Cardiac muscle cell (in vitro differentiated cells and primary cell): ENCODE data around the gene PDPK1. TPM values are rescaled to one million over a fixed set of nuclear protein-coding genes. Genes with fewer than 3 reads are reported as not detected.
A peak's percentile ranks its signal among the peaks of the same experiment; 100 is the strongest.

Experiments
- DNase-seq, 2 donors: peaks; one replicate each; pipeline versions ENCODE4 v3.0.0 to v3.0.0-alpha.2; 2010 to 2017; ENCODE audit warnings: low read depth in 1 of 2, low spot score in 1 of 2
- H3K27ac ChIP-seq: fragments of 200-600 bp; sonication (generic); 2 replicates; pipeline ENCODE4 v1.5.1; 2016
- H3K27me3 ChIP-seq: fragments of 200-600 bp; sonication (generic); 2 replicates; pipeline ENCODE4 v1.6.0; 2016; ENCODE audit warnings: control low read depth
- H3K36me3 ChIP-seq: fragments of 200-600 bp; sonication (generic); 2 replicates; pipeline ENCODE4 v1.5.1; 2016; ENCODE audit warnings: control low read depth
- H3K4me1 ChIP-seq: fragments of 200-600 bp; sonication (generic); 2 replicates; pipeline ENCODE4 v1.8.1; 2017; ENCODE audit warnings: low read depth, mild to moderate bottlenecking, mixed run types
- H3K4me3 ChIP-seq: fragments of 200-600 bp; sonication (generic); 2 replicates; pipeline ENCODE4 v1.5.1; 2016; ENCODE audit warnings: mild to moderate bottlenecking
- H3K9me3 ChIP-seq: fragments of 200-600 bp; sonication (generic); 2 replicates; pipeline ENCODE4 v1.5.1; 2017; ENCODE audit warnings: low read depth, mild to moderate bottlenecking, control low read depth
- polyA plus RNA-seq: library from polyadenylated mRNA; unstranded; fragments of >200 nt; fragmentation: Nextera tagmentation; extraction: Ambion mirVana; gene quantifications from 2 replicates; pipeline ENCODE4 v1.2.1, GENCODE V29; 2016
- total RNA-seq: library from RNA; depleted of rRNA; stranded (reverse); fragments of >200 nt; gene quantifications from 2 replicates; pipeline ENCODE4 v1.2.3, GENCODE V29; 2016
- TF ChIP-seq, protein P1 (sequence below): IDR thresholded peaks from 2 replicates; pipeline ENCODE4 v1.5.1; 2012; ENCODE audit warnings: low read depth, mild to moderate bottlenecking, low read length

PDPK1 gene
- total and polyA plus RNA-seq, 2 experiments from 2014 or later = 22.4 to 28.6 TPM

DNA sequence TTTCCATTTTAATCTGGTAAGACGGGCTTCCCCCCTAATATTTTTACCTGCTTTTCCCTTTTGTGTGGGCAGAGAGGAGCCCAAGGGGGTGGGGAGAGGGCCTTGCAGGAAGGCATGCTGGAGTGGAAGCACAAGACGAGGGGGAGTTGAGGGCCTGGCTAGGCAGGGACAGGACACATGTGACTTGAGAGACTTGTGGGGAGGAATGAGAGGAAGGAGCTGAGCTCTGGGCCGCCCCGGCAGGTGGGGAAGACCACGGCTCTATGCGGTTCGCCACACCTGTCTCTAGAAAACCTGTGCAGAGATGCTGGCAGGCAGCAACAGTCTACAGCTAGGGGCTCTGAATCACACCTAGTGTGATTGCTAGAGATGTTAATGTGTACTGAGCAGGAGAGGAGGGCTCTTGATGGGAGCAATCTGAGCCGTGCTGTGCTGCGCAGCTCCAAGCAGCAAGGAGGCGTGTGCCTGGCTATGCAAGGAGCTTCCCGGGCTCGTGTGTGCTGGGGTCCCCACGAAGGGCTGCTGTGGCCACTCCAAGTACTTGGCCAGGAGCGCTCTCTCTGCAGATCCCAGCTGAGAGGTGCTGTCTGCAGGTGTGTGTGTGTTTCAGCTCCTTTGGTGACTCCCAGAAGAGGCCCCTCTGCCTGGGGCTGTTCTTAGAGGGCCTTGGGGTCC lies 50.2 kb downstream of the PDPK1 start:
- Histone ChIP-seq H3K36me3 (peaks cover 27% of the 10 kb centered on the region), H3K27me3 (no peaks in the 10 kb centered on the region), H3K4me1 (no peaks in the 10 kb centered on the region), H3K27ac (no peak overlapping the region), H3K4me3 (no peak overlapping the region), H3K9me3 (no peaks in the 10 kb centered on the region)
- DNase-seq = no peak
- TF ChIP-seq, protein P1, sequence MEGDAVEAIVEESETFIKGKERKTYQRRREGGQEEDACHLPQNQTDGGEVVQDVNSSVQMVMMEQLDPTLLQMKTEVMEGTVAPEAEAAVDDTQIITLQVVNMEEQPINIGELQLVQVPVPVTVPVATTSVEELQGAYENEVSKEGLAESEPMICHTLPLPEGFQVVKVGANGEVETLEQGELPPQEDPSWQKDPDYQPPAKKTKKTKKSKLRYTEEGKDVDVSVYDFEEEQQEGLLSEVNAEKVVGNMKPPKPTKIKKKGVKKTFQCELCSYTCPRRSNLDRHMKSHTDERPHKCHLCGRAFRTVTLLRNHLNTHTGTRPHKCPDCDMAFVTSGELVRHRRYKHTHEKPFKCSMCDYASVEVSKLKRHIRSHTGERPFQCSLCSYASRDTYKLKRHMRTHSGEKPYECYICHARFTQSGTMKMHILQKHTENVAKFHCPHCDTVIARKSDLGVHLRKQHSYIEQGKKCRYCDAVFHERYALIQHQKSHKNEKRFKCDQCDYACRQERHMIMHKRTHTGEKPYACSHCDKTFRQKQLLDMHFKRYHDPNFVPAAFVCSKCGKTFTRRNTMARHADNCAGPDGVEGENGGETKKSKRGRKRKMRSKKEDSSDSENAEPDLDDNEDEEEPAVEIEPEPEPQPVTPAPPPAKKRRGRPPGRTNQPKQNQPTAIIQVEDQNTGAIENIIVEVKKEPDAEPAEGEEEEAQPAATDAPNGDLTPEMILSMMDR = no peak

DNA sequence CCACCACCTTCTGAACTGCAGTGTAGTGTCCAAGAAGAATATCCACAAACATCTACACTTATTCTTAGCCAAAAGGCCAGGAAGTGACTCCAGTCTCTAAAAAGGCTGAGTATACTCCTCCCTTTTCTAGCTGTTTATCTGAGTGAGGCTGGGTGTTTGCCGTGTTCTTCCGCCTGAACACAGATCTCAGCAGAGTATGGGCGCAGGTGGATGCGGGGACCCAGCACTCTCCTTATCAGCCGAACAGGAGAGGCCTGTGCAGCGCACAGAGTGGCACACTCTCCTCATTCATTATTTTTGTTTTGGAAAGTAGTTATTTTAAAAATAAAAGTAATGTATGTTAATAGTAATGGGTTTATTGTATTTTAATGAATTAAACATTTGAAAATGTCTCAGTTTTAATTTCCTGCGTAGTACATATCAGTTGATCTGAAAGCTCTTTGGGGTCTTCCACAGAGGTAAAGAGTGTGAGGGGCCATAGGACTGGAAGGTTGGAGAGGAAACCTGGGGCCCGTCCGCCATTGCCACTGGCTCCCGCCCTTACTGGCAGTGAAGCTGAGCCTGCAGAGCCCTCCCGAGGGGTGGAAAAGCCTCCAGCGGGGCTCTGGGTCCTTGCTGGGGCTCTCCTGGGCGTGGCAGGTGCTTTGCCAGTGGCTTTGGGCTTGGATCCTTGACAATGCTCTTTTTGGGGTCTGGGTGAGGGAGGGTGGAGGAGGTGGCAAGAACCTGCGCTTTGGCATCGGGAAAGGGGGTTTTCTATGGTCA lies 53.8 kb downstream of the PDPK1 start:
- DNase-seq = no peak
- peaks cover 25% of the 10 kb centered on the region for H3K36me3 ChIP-seq
- H3K4me3 ChIP-seq = no peak overlapping the region
- no peaks in the 10 kb centered on the region for H3K27me3 ChIP-seq
- TF ChIP-seq, protein P1 = no peak
- H3K4me1 ChIP-seq = peaks cover 3% of the 10 kb centered on the region
- H3K27ac ChIP-seq = peak overlapping the region; percentile 83
- no peaks in the 10 kb centered on the region for H3K9me3 ChIP-seq

DNA sequence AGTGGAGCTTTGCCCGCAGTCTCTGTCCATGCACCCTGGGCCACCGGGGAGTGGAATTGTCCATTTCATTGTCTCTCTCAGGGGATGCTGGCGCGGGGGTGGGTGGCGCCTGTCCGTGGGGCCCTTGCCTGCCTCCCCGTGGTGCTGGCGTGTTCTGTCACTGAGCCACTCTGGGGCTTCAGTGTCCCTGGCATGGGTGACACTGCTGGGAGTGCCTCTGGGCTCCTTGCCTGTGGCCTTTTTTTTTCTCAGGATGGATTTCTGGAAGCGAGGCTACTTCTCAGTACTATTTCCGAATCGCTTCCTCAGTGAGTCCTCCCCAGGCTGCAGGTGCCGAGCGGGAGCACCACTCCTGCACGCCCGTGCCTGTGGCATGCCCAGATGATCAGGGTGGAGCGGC lies 55.0 kb downstream of the PDPK1 start:
- DNase-seq = no peak
- Histone ChIP-seq H3K4me1 (peaks cover 3% of the 10 kb centered on the region), H3K9me3 (no peaks in the 10 kb centered on the region), H3K27ac (peak overlapping the region; percentile 83), H3K36me3 (peaks cover 17% of the 10 kb centered on the region), H3K4me3 (no peak overlapping the region), H3K27me3 (no peaks in the 10 kb centered on the region)
- TF ChIP-seq, protein P1 = no peak

DNA sequence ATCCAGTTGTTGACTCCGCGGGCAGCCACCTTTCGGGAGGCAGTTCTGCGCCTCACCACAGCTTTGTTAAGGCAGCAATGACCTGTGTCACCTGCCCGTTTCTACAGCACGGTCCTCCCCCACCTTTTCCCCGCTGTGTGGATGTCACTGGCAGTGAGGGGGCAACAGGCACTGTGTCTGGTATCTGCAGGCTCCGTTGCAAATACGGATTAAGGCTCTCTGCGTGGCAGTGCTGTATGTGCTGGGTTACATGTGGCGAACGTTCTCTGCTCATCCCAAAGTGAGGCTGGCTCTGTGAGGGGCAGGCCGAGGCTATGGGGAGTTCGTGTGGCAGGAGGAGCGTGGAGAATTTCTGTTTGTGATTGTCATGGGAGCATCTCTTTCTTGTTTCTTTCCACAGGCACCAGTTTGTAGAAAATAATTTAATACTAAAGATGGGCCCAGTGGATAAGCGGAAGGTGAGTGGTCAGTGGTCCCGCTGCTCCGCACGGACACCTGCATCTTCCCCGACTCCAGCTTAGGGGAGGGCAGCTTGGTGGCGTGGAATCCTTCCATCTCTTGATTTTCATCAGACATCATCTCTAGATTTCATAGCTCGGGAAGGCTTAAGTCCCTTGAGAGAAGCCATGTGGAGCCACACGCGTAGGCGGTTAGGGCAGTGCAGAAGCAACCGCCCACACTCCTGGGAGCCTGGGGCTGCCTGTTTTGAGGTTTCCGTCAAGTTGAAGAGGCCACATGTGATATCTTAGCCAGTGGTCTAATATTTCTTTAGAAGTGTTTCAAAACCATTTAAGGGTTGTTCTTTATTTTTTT lies 57.8 kb downstream of the PDPK1 start:
- no peak for DNase-seq

More for the DNA sequence above, 57.8 kb downstream of the PDPK1 start:
- TF ChIP-seq, protein P1 = no peak
- Histone ChIP-seq H3K9me3 (no peaks in the 10 kb centered on the region), H3K27ac (no peak overlapping the region), H3K36me3 (peaks cover 3% of the 10 kb centered on the region), H3K27me3 (no peaks in the 10 kb centered on the region), H3K4me1 (peaks cover 3% of the 10 kb centered on the region), H3K4me3 (no peak overlapping the region)
